Measurements from ENCODE around the gene TPST1. TPM values are rescaled to one million over a fixed set of nuclear protein-coding genes. Genes with fewer than 3 reads are reported as not detected.

The TPST1 gene
- total RNA-seq, 1 experiment from 2014 or later = 15.9 TPM

- Histone ChIP-seq H2AK5ac (ENCODE audit: insufficient read length, low read length) (no peak overlapping the region), H3K14ac (ENCODE audit: insufficient read depth, low read length) (no peak overlapping the region), H3K27me3 (ENCODE audit: insufficient read depth, low read length) (no peaks in the 10 kb centered on the region), H2AFZ (ENCODE audit: low read length) (no peak overlapping the region), H2BK15ac (ENCODE audit: low read depth, low read length) (no peak overlapping the region), H2BK12ac (ENCODE audit: insufficient read length, low read depth, low read length) (no peak overlapping the region), H2BK5ac (ENCODE audit: insufficient read length, low read length) (no peak overlapping the region), H3K79me1 (ENCODE audit: insufficient read depth, low read depth, low read length, poor library complexity, severe bottlenecking) (no peaks in the 10 kb centered on the region), H3K18ac (ENCODE audit: insufficient read length, low read depth, low read length) (no peak overlapping the region), H3K79me2 (ENCODE audit: insufficient read depth, low read length) (peaks cover 2% of the 10 kb centered on the region; the same call in 1 of the 2 replicates), H4K5ac (ENCODE audit: insufficient read length, low read depth, low read length) (no peak overlapping the region), H3K9ac (ENCODE audit: extremely low read depth, insufficient read length, low read length) (no peak overlapping the region), H3K23ac (ENCODE audit: insufficient read length, low read depth, low read length) (no peak overlapping the region), H4K8ac (replicated peaks; ENCODE audit: insufficient read length, low read depth, low read length) (no peak overlapping the region), H3K56ac (ENCODE audit: insufficient read length, low read depth, low read length) (no peak overlapping the region), H3K27ac (ENCODE audit: insufficient read length, low read depth, low read length) (no peak overlapping the region), H2BK20ac (ENCODE audit: low read depth, low read length, poor library complexity, severe bottlenecking) (no peak overlapping the region), H3K23me2 (ENCODE audit: insufficient read length, low read depth, low read length, poor library complexity, severe bottlenecking) (no peaks in the 10 kb centered on the region), H4K20me1 (ENCODE audit: control insufficient read depth, insufficient read depth, insufficient read length) (no peaks in the 10 kb centered on the region), H4K91ac (ENCODE audit: insufficient read length, low read depth, low read length) (no peak overlapping the region), H3K4me1 (ENCODE audit: insufficient read depth, low read length) (no peaks in the 10 kb centered on the region), H3K9me3 (ENCODE audit: control insufficient read depth, low read depth, low read length) (no peaks in the 10 kb centered on the region), H3K4ac (ENCODE audit: low read depth, low read length) (no peak overlapping the region), H3K4me2 (ENCODE audit: insufficient read depth, insufficient read length, low read length) (no peak overlapping the region), H3T11ph (ENCODE audit: low read length) (no peak overlapping the region), H2BK120ac (ENCODE audit: low read depth, low read length, poor library complexity, severe bottlenecking) (no peak overlapping the region)
- no peak for DNase-seq
- no peak overlapping the region for H3K27ac Mint-ChIP-seq
- H3K27me3 Mint-ChIP-seq (ENCODE audit: low read depth) = no peaks in the 10 kb centered on the region
- no peaks in the 10 kb centered on the region for H3K36me3 Mint-ChIP-seq (ENCODE audit: insufficient read depth in 1 of 3, low read depth in 3 of 3)
- H3K4me3 Mint-ChIP-seq = no peak overlapping the region
- WGBS (ENCODE audit: extremely low coverage, insufficient read length, low lambda C conversion rate) = no CpG with 5 or more reads among the region's 1 CpG
- TF ChIP-seq CTCF (conservative IDR thresholded peaks at IDR 0.05) = no peak
- no peaks in the 10 kb centered on the region for H3K4me1 Mint-ChIP-seq
- H3K9me3 Mint-ChIP-seq = no peaks in the 10 kb centered on the region
Observed at GRCh38 chr7:66219805-66220204, 14.7 kb downstream of the TPST1 start.
